GM13977 (cell line): ENCODE measurements around the gene SHISA5.
"Not testable (repeated sequence)": the region's sequence is repeated elsewhere in the genome, so short reads cannot be mapped to it uniquely, and the experiment has no call there.

Source experiments
- DNase-seq: peaks from one replicate; pipeline ENCODE4 v3.0.0; 2012; ENCODE audit warnings: low spot score
- CTCF ChIP-seq: IDR thresholded peaks from 2 replicates; pipeline ENCODE4 v1.5.1; 2012; ENCODE audit warnings: mild to moderate bottlenecking, control low read depth; ENCODE audit not compliant: insufficient read depth; ENCODE audit errors: extremely low read depth, missing control alignments
- in situ Hi-C: fragments of 300-500 bp; cut with MboI; formaldehyde crosslinking; loops from one replicate; pipeline ENCODE4 v1.12.0; 2022; ENCODE audit warnings: low sequenced_read_pairs, low pct_unique_long_range_greater_than_20kb, mixed read lengths, inconsistent platforms; ENCODE audit not compliant: unreplicated experiment

The SHISA5 gene

GRCh38 chr3:48478626-48479555 lies 25.1 kb downstream of the SHISA5 start:
- DNase-seq, result no peak
- no peak for TF ChIP-seq CTCF
- in situ Hi-C loops, result no loop called here

- TF ChIP-seq CTCF, result no peak
- DNase-seq, result no peak
- in situ Hi-C loops, result no loop called here
Observed at GRCh38 chr3:48477959-48478520, 25.9 kb downstream of the SHISA5 start.

GRCh38 chr3:48476426-48477053 lies 27.4 kb downstream of the SHISA5 start:
- TF ChIP-seq CTCF, result no peak
- in situ Hi-C loops, result no loop called here
- DNase-seq, result no peak

GRCh38 chr3:48475188-48475587 lies 28.8 kb downstream of the SHISA5 start:
- in situ Hi-C loops, result no loop called here
- DNase-seq, result no peak
- no peak for TF ChIP-seq CTCF

- in situ Hi-C loops, result no loop called here
- no peak for TF ChIP-seq CTCF
Observed at GRCh38 chr3:48474619-48475018, 29.4 kb downstream of the SHISA5 start.

GRCh38 chr3:48474031-48474430 lies 29.9 kb downstream of the SHISA5 start:
- in situ Hi-C loops, DNase-seq: not testable (repeated sequence)

More at GRCh38 chr3:48474619-48475018, 29.4 kb downstream of the SHISA5 start:
- no peak for DNase-seq

GRCh38 chr3:48473617-48473952 lies 30.4 kb downstream of the SHISA5 start:
- TF ChIP-seq CTCF, result no peak
- in situ Hi-C loops, result no loop called here
- DNase-seq, result no peak
